Neural cell (in vitro differentiated cells): ENCODE data around the gene AKAP8L. TPM values are rescaled to one million over a fixed set of nuclear protein-coding genes. Genes with fewer than 3 reads are reported as not detected.

Source experiments
- H2AFZ ChIP-seq: fragments of 200-600, 300-800 bp; sonication (generic), shearing (Covaris generic); 2 replicates; pipeline ENCODE4 v1.6.0; 2014; ENCODE audit warnings: low read depth, mild to moderate bottlenecking, antibody characterized with exemption, low read length, moderate library complexity
- H3F3A ChIP-seq: fragments of 200-600 bp; shearing (Covaris generic); 2 replicates; pipeline ENCODE4 v1.6.1; 2016; ENCODE audit warnings: mild to moderate bottlenecking, moderate library complexity, mixed read lengths, antibody characterized with exemption, low read length; ENCODE audit not compliant: insufficient read depth, poor library complexity, severe bottlenecking
- H3K27ac ChIP-seq: fragments of 200-600, 300-800 bp; sonication (generic), shearing (Covaris generic); 2 replicates; pipeline ENCODE4 v1.5.1; 2014; ENCODE audit warnings: mild to moderate bottlenecking, low read length, moderate library complexity
- H3K27me3 ChIP-seq: fragments of 300-800, 200-600 bp; sonication (generic), shearing (Covaris generic); 2 replicates; pipeline ENCODE4 v1.6.0; 2014; ENCODE audit warnings: mild to moderate bottlenecking, low read depth, low read length, moderate library complexity; ENCODE audit not compliant: insufficient read depth
- H3K36me3 ChIP-seq: fragments of 300-800, 200-600 bp; sonication (generic), shearing (Covaris generic); 2 replicates; pipeline ENCODE4 v1.5.1; 2014; ENCODE audit warnings: mild to moderate bottlenecking, antibody characterized with exemption, low read length, moderate library complexity; ENCODE audit not compliant: insufficient read depth
- H3K4me2 ChIP-seq: fragments of 300-800, 200-600 bp; sonication (generic), shearing (Covaris generic); 2 replicates; pipeline ENCODE4 v1.6.0; 2014; ENCODE audit warnings: mild to moderate bottlenecking, low read length
- H3K4me3 ChIP-seq: fragments of 300-800, 200-600 bp; sonication (generic), shearing (Covaris generic); 2 replicates; pipeline ENCODE4 v1.5.1; 2014; ENCODE audit warnings: mild to moderate bottlenecking, low read length, moderate library complexity
- H3K79me2 ChIP-seq: fragments of 200-600 bp; shearing (Covaris generic); replicated peaks from 2 replicates; pipeline ENCODE4 v1.6.0; 2014; ENCODE audit warnings: mild to moderate bottlenecking, low read length, moderate library complexity; ENCODE audit not compliant: insufficient read depth
- H3K9ac ChIP-seq: fragments of 300-800, 200-600 bp; sonication (generic), shearing (Covaris generic); 2 replicates; pipeline ENCODE4 v1.6.1; 2016; ENCODE audit warnings: mild to moderate bottlenecking, low read length, mixed read lengths
- H3K9me2 ChIP-seq: fragments of 200-600 bp; shearing (Covaris generic); 2 replicates; pipeline ENCODE4 v1.6.1; 2016; ENCODE audit warnings: mild to moderate bottlenecking, low read length, mixed read lengths; ENCODE audit not compliant: insufficient read depth
- H3K9me3 ChIP-seq: fragments of 200-600, 300-800 bp; sonication (generic), shearing (Covaris generic); 2 replicates; pipeline ENCODE4 v1.6.1; 2016; ENCODE audit warnings: mild to moderate bottlenecking, mixed run types, low read length, moderate library complexity, mixed read lengths
- H4K20me1 ChIP-seq: fragments of 200-600 bp; shearing (Covaris generic); 2 replicates; pipeline ENCODE4 v1.6.1; 2016; ENCODE audit warnings: mild to moderate bottlenecking, mixed run types; ENCODE audit not compliant: insufficient read depth
- EP300 ChIP-seq: fragments of 450-650 bp; conservative IDR thresholded peaks from 2 replicates; pipeline ENCODE4 v1.6.1; 2014; ENCODE audit warnings: antibody characterized with exemption, mild to moderate bottlenecking, moderate library complexity; ENCODE audit not compliant: poor library complexity, severe bottlenecking
- EZH2 ChIP-seq: fragments of 200-600, 300-800 bp; shearing (Covaris generic), sonication (generic); IDR thresholded peaks from 2 replicates; pipeline ENCODE4 v1.6.1; 2014; ENCODE audit warnings: antibody characterized with exemption, low read length, borderline replicate concordance, mild to moderate bottlenecking; ENCODE audit not compliant: insufficient read depth, poor library complexity, severe bottlenecking
- MXI1 ChIP-seq: fragments of 450-650 bp; conservative IDR thresholded peaks from 2 replicates; pipeline ENCODE4 v1.6.1; 2014; ENCODE audit warnings: antibody characterized with exemption, mild to moderate bottlenecking; ENCODE audit not compliant: poor library complexity, severe bottlenecking
- POLR2AphosphoS5 ChIP-seq: IDR thresholded peaks from 2 replicates; pipeline ENCODE4 v1.6.1; 2012
- RAD21 ChIP-seq: fragments of 450-650 bp; conservative IDR thresholded peaks from 2 replicates; pipeline ENCODE4 v1.6.1; 2014; ENCODE audit warnings: antibody characterized with exemption, mild to moderate bottlenecking, moderate library complexity
- SMC3 ChIP-seq: fragments of 450-650 bp; conservative IDR thresholded peaks from 2 replicates; pipeline ENCODE4 v1.6.1; 2014; ENCODE audit warnings: antibody characterized with exemption, mild to moderate bottlenecking, moderate library complexity; ENCODE audit not compliant: poor library complexity
- TAF1 ChIP-seq: IDR thresholded peaks from 2 replicates; pipeline ENCODE4 v1.6.1; 2012; ENCODE audit warnings: low read depth
- polyA plus RNA-seq: library from polyadenylated mRNA; depleted of rRNA; stranded (reverse); fragments of >200 nt; gene quantifications from 2 replicates; pipeline ENCODE4 v1.2.3, GENCODE V29; 2014
- TF ChIP-seq, protein P1 (sequence below): IDR thresholded peaks from 2 replicates; pipeline ENCODE4 v1.6.1; 2012; ENCODE audit warnings: borderline replicate concordance
- TF ChIP-seq, protein P2 (sequence below): fragments of 450-650 bp; IDR thresholded peaks from 2 replicates; pipeline ENCODE4 v1.5.1; 2014; ENCODE audit warnings: antibody characterized with exemption, mild to moderate bottlenecking, moderate library complexity; ENCODE audit not compliant: poor library complexity, severe bottlenecking

Gene AKAP8L
- polyA plus RNA-seq, 1 donor from 2014 or later = 281 TPM

DNA sequence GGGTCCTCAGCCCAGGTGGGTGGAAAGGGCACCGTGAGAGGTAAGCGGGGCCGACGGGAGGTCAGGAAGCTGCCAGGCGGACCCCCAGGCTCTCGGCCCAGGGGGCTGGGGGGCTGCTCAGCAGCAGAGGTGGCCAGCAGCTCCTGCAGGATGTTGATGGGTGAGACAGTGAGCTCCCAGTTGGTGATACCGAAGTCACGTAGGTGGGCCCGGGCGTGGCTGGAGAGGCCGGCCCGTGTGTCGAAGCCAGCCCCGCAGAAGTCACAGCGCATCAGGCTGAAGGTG, 18.0 kb upstream of the AKAP8L start:
- Histone ChIP-seq H3K9ac (no peak overlapping the region), H3K4me2 (no peak overlapping the region), H3K36me3 (no peaks in the 10 kb centered on the region), H4K20me1 (no peaks in the 10 kb centered on the region), H3K79me2 (peaks cover 9% of the 10 kb centered on the region), H3K4me3 (no peak overlapping the region), H3K9me2 (no peaks in the 10 kb centered on the region), H3K27ac (no peak overlapping the region), H2AFZ (no peak overlapping the region), H3F3A (no peaks in the 10 kb centered on the region), H3K27me3 (no peaks in the 10 kb centered on the region), H3K9me3 (no peaks in the 10 kb centered on the region)
- TF ChIP-seq TAF1 (no peak), EZH2 (no peak), SMC3 (no peak), RAD21 (no peak), MXI1 (no peak), POLR2AphosphoS5 (no peak), EP300 (no peak)
- TF ChIP-seq, protein P1, sequence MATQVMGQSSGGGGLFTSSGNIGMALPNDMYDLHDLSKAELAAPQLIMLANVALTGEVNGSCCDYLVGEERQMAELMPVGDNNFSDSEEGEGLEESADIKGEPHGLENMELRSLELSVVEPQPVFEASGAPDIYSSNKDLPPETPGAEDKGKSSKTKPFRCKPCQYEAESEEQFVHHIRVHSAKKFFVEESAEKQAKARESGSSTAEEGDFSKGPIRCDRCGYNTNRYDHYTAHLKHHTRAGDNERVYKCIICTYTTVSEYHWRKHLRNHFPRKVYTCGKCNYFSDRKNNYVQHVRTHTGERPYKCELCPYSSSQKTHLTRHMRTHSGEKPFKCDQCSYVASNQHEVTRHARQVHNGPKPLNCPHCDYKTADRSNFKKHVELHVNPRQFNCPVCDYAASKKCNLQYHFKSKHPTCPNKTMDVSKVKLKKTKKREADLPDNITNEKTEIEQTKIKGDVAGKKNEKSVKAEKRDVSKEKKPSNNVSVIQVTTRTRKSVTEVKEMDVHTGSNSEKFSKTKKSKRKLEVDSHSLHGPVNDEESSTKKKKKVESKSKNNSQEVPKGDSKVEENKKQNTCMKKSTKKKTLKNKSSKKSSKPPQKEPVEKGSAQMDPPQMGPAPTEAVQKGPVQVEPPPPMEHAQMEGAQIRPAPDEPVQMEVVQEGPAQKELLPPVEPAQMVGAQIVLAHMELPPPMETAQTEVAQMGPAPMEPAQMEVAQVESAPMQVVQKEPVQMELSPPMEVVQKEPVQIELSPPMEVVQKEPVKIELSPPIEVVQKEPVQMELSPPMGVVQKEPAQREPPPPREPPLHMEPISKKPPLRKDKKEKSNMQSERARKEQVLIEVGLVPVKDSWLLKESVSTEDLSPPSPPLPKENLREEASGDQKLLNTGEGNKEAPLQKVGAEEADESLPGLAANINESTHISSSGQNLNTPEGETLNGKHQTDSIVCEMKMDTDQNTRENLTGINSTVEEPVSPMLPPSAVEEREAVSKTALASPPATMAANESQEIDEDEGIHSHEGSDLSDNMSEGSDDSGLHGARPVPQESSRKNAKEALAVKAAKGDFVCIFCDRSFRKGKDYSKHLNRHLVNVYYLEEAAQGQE = no peak
- TF ChIP-seq, protein P2, sequence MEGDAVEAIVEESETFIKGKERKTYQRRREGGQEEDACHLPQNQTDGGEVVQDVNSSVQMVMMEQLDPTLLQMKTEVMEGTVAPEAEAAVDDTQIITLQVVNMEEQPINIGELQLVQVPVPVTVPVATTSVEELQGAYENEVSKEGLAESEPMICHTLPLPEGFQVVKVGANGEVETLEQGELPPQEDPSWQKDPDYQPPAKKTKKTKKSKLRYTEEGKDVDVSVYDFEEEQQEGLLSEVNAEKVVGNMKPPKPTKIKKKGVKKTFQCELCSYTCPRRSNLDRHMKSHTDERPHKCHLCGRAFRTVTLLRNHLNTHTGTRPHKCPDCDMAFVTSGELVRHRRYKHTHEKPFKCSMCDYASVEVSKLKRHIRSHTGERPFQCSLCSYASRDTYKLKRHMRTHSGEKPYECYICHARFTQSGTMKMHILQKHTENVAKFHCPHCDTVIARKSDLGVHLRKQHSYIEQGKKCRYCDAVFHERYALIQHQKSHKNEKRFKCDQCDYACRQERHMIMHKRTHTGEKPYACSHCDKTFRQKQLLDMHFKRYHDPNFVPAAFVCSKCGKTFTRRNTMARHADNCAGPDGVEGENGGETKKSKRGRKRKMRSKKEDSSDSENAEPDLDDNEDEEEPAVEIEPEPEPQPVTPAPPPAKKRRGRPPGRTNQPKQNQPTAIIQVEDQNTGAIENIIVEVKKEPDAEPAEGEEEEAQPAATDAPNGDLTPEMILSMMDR = no peak

DNA sequence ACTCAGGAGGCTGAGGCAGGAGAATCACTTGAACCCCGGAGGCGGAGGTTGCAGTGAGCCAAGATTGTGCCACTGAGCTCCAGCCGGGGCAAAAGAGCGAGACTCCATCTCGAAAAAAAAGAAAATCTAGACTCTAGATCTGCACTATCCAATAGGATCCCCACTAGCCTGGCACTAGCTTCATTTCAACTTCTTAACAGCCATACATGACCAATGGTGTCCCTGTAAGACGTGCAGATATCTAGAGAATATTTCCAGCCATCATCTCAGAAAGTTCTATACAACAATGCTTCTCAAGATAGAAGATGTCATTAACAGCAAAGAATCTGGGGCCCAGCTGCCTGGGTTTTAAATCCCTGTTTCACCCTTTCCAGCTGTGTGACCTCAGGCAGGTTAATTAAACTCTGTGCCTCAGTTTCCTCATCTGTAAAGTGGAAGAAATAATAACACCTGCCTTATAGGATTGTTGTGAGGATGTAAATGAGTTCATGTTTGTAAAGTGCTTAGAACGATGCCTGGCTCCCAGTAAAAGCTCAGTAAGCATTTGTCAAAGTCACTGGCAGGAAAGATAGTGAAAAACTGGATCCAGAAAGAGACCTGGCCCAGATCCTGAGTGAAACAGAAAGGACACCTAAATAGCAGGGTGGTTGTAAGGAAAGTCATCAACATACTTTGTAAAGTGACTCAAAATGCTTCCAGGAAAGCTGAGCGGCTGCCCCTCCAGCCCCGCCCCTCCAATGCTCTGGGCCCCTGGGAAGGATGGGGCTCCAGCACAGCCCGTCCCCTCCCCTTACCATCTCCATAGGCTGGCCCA, 17.4 kb upstream of the AKAP8L start:
- Histone ChIP-seq H3K27ac (no peak overlapping the region), H3K9me2 (no peaks in the 10 kb centered on the region), H3K4me3 (no peak overlapping the region), H3K79me2 (peaks cover 14% of the 10 kb centered on the region), H3K27me3 (no peaks in the 10 kb centered on the region), H2AFZ (no peak overlapping the region), H4K20me1 (no peaks in the 10 kb centered on the region), H3K36me3 (no peaks in the 10 kb centered on the region), H3K9ac (no peak overlapping the region), H3F3A (no peaks in the 10 kb centered on the region), H3K4me2 (no peak overlapping the region), H3K9me3 (no peaks in the 10 kb centered on the region)
- TF ChIP-seq POLR2AphosphoS5 (no peak), EZH2 (no peak)
